ENCODE measurements around the gene CACNA1B.
A peak's percentile ranks its signal among the peaks of the same experiment; 100 is the strongest.

The CACNA1B gene

GRCh38 chr9:137969685-137970084 lies 92.1 kb downstream of the CACNA1B start:
- DNase-seq = no peak

GRCh38 chr9:137970098-137970497 lies 92.5 kb downstream of the CACNA1B start:
- no peak for DNase-seq

GRCh38 chr9:137970686-137971476 lies 93.3 kb downstream of the CACNA1B start:
- DNase-seq = no peak

GRCh38 chr9:137971477-137972138 lies 94.0 kb downstream of the CACNA1B start:
- no peak for DNase-seq

GRCh38 chr9:137972355-137972987 lies 94.9 kb downstream of the CACNA1B start:
- DNase-seq = no peak

GRCh38 chr9:137972988-137973470 lies 95.4 kb downstream of the CACNA1B start:
- DNase-seq = no peak

GRCh38 chr9:137973829-137974416 lies 96.3 kb downstream of the CACNA1B start:
- no peak for DNase-seq

- DNase-seq = no peak
These were observed 97.4 kb downstream of the CACNA1B start for GRCh38 chr9:137974746-137975526.

- DNase-seq = no peak
These were observed 97.9 kb downstream of the CACNA1B start for GRCh38 chr9:137975527-137975913.

- DNase-seq = no peak
These were observed 98.5 kb downstream of the CACNA1B start for GRCh38 chr9:137975936-137976565.

GRCh38 chr9:137977571-137978261 lies 100.1 kb downstream of the CACNA1B start:
- DNase-seq = no peak

GRCh38 chr9:137978262-137978714 lies 100.7 kb downstream of the CACNA1B start:
- no peak for DNase-seq

GRCh38 chr9:137982200-137982599 lies 104.6 kb downstream of the CACNA1B start:
- DNase-seq = no peak

GRCh38 chr9:137984005-137984404 lies 106.4 kb downstream of the CACNA1B start:
- no peak for DNase-seq

- no peak for DNase-seq
These were observed 107.1 kb downstream of the CACNA1B start for GRCh38 chr9:137984520-137985257.

GRCh38 chr9:137985637-137986071 lies 108.1 kb downstream of the CACNA1B start:
- no peak for DNase-seq

GRCh38 chr9:137986268-137987099 lies 108.9 kb downstream of the CACNA1B start:
- no peak for DNase-seq

- peak; percentile 26 for DNase-seq
These were observed 109.9 kb downstream of the CACNA1B start for GRCh38 chr9:137987244-137988030.

- DNase-seq = no peak
These were observed 110.5 kb downstream of the CACNA1B start for GRCh38 chr9:137988051-137988450.

Measured in EL (cell line).